RPMI7951 (cell line): ENCODE results near the gene FBXO46. TPM values are rescaled to one million over a fixed set of nuclear protein-coding genes. Genes with fewer than 3 reads are reported as not detected.
"Not testable (repeated sequence)": the region's sequence is repeated elsewhere in the genome, so short reads cannot be mapped to it uniquely, and the experiment has no call there.

Experiments
- DNase-seq: peaks from one replicate; pipeline ENCODE4 v3.0.0-alpha.2; 2012; ENCODE audit warnings: low read depth
- total RNA-seq: library from RNA; depleted of rRNA; stranded (reverse); fragments of >200 nt; shearing (Covaris generic); gene quantifications from 2 replicates; pipeline ENCODE4 v1.2.3, GENCODE V29; 2014; rRNA removed

FBXO46 gene
- total RNA-seq, 1 experiment from 2014 or later = 3.2 TPM

GRCh38 chr19:45685045-45685444 lies 45.7 kb downstream of the FBXO46 start:
- DNase-seq = not testable (repeated sequence)

DNA sequence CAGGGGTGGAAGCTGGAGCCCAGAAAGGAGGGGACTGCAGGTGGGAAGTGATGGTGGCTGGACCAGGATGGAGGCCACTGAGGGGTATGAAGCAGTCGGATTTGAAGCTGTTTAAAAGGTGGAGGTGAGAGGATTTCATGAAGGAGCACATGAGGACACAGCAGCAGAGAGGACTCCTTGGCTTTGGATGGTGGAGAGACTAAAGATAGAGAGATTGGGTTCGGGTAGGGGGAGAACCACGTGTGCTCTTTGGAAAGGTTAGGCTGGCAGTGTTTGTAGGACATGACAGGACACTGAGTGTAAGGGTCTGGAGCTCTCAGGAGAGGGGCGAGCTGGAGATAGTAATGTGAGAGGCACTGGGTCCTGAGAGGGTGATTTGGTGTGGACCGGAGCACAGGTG lies 47.8 kb downstream of the FBXO46 start:
- no peak for DNase-seq

GRCh38 chr19:45682117-45682516 lies 48.6 kb downstream of the FBXO46 start:
- no peak for DNase-seq

- DNase-seq = peak; percentile 83
Measured at GRCh38 chr19:45681391-45682015, 49.2 kb downstream of the FBXO46 start.

GRCh38 chr19:45677351-45678230 lies 53.1 kb downstream of the FBXO46 start:
- DNase-seq = no peak

DNA sequence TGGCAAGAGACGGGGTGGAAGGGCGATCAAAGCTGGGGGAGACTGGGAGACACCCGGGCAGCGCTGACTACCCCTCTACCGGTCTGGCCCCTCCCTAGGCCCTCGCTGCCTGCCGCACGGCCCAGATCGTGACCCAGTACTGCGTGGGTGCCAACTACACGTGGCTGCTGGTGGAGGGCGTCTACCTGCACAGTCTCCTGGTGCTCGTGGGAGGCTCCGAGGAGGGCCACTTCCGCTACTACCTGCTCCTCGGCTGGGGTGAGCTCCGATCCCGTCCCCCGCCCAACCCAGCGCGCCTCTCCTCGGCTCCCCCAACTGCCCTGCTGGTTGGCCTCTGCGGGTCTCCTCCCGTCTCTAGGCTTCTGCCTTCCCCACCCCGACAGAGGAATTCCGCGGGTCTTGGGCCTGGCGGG lies 53.8 kb downstream of the FBXO46 start:
- DNase-seq = no peak

DNA sequence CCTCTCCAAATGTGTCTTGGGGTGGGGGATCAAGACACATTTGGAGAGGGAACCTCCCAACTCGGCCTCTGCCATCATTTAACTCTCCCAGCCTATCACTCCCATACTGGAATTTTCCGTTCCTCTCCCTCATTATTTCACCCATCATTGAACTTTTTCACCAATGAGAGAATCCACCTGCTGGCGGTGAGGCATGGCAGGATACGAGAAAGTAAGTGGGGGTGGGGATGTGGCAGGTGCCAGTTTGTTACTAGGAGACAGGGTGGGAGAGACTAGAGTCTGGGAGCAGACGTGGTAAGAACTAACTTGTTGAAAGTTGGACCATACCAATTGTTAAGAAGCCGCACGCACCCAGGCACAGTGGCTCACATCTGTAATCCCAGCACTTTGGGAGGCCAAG lies 55.8 kb downstream of the FBXO46 start:
- no peak for DNase-seq

GRCh38 chr19:45670670-45671453 lies 59.8 kb downstream of the FBXO46 start:
- DNase-seq = no peak

- no peak for DNase-seq
Measured at GRCh38 chr19:45668342-45668871, 62.3 kb downstream of the FBXO46 start.

DNA sequence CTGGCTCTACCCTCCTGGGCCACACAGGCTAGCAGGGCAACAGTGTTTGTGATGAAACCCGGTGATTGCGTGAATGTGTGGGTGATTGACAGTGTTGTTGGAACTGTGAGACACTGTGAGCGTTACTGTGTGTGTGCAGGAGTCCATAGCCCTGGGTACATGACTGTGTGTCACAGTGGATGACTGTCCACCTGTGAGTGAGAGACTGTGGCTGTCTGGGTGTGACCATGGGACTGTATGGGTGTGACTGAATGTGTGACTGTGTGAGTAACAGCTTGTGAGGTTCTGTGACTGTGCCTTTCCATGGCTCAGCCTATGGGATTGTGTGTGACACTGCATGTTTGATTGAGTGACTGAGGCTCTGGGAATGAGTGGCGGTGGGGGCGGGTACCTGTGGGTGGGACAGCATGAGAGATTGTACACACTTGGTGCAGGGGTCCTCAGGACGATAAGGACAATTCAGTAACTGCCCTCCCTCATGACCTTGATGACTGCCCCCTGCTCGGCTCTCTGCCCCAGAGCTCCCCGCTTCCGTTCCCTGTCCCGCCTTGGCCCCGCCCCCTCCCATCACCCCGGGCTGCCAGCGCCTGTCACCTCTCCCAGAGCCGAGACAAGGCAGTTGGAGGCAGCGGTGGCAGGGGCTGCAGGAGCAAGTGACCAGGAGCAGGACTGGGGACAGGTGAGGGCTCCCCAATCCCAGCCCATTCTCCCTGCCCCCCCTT lies 62.9 kb downstream of the FBXO46 start, which contains the start of gene GIPR:
TSS of gene GIPR (plus strand) at position 602 of the 722 bp plus-strand sequence. CDS start 1,300 bp downstream, outside the sequence.
- peak; percentile 54 for DNase-seq

DNA sequence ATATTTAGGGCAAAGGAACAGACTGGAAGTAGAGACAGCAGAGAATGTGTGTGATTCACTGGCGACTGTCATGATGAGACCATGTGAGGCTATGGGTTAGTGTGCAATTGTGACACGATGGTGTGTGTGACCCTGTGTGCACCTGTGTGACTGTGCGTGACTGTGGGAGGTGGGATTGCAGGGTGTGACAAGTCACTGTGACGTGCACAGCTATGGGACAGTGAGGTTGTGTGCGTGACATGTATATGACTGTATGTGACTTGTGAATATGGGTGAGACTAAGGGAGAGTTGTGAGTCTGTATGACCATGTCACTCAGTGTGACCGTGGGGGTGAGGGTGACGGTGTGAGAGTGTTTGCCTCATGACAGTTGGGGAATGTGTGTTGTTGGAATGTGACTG lies 66.1 kb downstream of the FBXO46 start:
- no peak for DNase-seq

DNA sequence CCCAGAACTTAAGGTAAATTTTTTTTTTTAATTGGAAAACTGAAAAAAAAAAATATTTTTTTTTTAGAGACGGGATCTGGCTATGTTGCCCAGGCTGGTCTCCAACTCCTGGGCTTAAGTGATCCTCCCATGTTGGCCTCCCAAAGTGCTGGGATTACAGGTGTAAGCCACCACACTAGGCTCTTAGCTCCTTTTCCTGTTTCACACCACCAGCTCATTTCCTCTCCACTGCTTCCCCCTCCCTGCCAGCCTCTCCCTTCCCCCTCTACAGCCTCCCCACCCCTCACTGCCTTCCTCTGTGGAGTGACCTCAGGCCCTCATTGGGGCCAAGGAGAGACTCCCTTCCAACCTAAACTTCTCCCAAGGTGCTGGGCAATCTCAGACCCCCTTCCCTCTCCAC lies 66.9 kb downstream of the FBXO46 start:
- no peak for DNase-seq

DNA sequence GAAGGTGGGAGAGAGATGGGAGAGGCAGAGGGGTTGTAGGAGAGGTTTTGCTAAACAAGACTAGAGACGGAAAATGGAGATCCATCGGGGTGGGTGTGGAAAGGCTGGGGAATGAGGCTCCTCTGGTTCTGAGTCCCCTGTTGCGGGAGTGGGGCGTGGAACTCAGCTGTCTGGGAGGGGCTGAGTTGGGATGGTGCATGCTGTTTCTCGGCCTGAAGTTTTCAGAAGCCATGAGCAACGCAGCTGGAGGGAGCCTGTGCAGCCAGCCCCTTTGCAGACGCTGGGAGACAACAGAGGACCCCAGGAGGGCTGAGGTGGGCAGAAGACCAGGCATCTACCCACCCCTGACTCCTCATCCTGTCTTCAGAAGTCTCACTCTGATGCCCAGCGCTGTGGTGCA lies 70.1 kb downstream of the FBXO46 start:
- DNase-seq = no peak

Other genes with a start within 250 kb of the FBXO46 start
- gene RTN2, start 233.8 kb downstream of the FBXO46 start, total RNA-seq = 12.9 TPM in 2 replicates
- gene PPM1N, start 232.5 kb downstream of the FBXO46 start, total RNA-seq = 1.8 and 2.3 TPM in 2 replicates
- 53.8 and 79.1 TPM in 2 replicates for gene VASP, start 223.4 kb downstream of the FBXO46 start, total RNA-seq
- gene OPA3, start 146.1 kb downstream of the FBXO46 start, total RNA-seq = 5.2 and 8.4 TPM in 2 replicates
- gene GPR4, start 128.7 kb downstream of the FBXO46 start, total RNA-seq = 0.10 TPM in 1 of 2 replicates, not detected in the other
- gene EML2, start 91.5 kb downstream of the FBXO46 start, total RNA-seq = 14.4 and 20.2 TPM in 2 replicates
- gene GIPR, start 62.7 kb downstream of the FBXO46 start, total RNA-seq = not detected in 2 replicates
- gene SNRPD2, start 38.9 kb downstream of the FBXO46 start, total RNA-seq = 474 and 568 TPM in 2 replicates
- 13.8 and 15.4 TPM in 2 replicates for gene QPCTL, start 38.2 kb downstream of the FBXO46 start, total RNA-seq
- 0.10 TPM in 1 of 2 replicates, not detected in the other for gene MEIOSIN, start 2.5 kb upstream of the FBXO46 start, total RNA-seq
- gene SIX5, start 38.4 kb upstream of the FBXO46 start, total RNA-seq = 5.6 and 6.4 TPM in 2 replicates
- 9.3 and 11.1 TPM in 2 replicates for gene DMPK, start 51.6 kb upstream of the FBXO46 start, total RNA-seq
- gene DMWD, start 61.9 kb upstream of the FBXO46 start, total RNA-seq = 14.2 and 20.6 TPM in 2 replicates
- not detected in 2 replicates for gene RSPH6A, start 84.4 kb upstream of the FBXO46 start, total RNA-seq
- 27.8 and 33.0 TPM in 2 replicates for gene SYMPK, start 132.3 kb upstream of the FBXO46 start, total RNA-seq
- not detected in 2 replicates for gene FOXA3, start 133.4 kb upstream of the FBXO46 start, total RNA-seq
- gene IRF2BP1, start 155.2 kb upstream of the FBXO46 start, total RNA-seq = 12.1 and 19.4 TPM in 2 replicates
- gene MYPOP, start 171.7 kb upstream of the FBXO46 start, total RNA-seq = 0.88 and 1.1 TPM in 2 replicates
- not detected in 2 replicates for gene NANOS2, start 183.9 kb upstream of the FBXO46 start, total RNA-seq
- gene NOVA2, start 243.0 kb upstream of the FBXO46 start, total RNA-seq = not detected in 2 replicates